Right forelimb (tissue), 1 donor: Measurements from ENCODE around the gene PHF21A.

ENCODE experiments used
- DNase-seq: peaks from one replicate; pipeline ENCODE4 v3.0.0-alpha.2; 2018

The PHF21A gene

GRCh38 chr11:46121301-46121723 lies at the start of gene PHF21A:
Gene PHF21A (minus strand): TSS chr11:46121454. CDS start chr11:46084219, 37,235 bp downstream.
- DNase-seq: peak; percentile 95

GRCh38 chr11:46170797-46171196 lies 49.5 kb upstream of the PHF21A start:
- DNase-seq: no peak

DNA sequence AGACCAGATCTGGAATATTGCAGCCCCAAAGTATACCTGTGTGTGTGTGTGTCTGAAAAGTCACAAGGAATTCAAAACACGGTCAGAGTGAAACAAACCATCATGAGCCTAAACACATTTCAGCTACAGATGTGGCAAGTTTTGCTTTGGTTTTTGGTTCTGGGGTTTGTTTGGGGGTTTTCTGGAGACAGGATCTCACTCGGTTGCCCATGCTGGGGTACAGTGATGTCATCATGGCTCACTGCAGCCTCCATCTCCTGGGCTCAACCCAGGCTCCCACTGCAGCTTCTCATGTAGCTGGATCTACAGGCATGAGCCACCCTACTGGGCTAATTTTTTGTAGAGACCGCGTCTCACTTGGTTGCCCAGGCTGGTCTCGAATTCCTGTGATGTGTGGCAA lies 41.4 kb upstream of the PHF21A start:
- no peak for DNase-seq

GRCh38 chr11:46161201-46161600 lies 39.9 kb upstream of the PHF21A start:
- no peak for DNase-seq

- no peak for DNase-seq
Observed at GRCh38 chr11:46160100-46160499, 38.8 kb upstream of the PHF21A start.

- DNase-seq: no peak
Observed at GRCh38 chr11:46159680-46160079, 38.4 kb upstream of the PHF21A start.

DNA sequence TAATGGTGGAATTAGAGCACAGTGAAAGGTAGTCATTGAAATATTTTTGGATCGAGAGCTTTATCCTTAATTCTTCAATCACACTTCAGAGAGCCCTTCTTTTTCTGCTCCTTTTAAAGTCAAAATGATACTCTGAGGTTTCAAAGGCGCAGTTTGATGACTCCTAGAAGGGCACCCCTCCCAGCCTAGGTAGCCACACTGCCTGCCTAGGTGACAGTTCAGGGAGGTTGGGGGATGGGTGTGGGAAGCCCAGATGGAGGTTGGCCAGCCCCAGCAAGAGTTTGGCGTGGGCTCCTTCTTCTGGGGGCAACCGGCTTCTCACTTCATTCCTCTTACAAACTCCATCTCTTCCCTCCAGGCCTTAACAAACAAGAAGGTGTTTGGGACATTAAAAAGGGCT lies 28.6 kb upstream of the PHF21A start:
- DNase-seq: no peak

GRCh38 chr11:46149342-46149741 lies 28.1 kb upstream of the PHF21A start:
- no peak for DNase-seq

GRCh38 chr11:46144741-46145140 lies 23.5 kb upstream of the PHF21A start:
- DNase-seq: no peak

DNA sequence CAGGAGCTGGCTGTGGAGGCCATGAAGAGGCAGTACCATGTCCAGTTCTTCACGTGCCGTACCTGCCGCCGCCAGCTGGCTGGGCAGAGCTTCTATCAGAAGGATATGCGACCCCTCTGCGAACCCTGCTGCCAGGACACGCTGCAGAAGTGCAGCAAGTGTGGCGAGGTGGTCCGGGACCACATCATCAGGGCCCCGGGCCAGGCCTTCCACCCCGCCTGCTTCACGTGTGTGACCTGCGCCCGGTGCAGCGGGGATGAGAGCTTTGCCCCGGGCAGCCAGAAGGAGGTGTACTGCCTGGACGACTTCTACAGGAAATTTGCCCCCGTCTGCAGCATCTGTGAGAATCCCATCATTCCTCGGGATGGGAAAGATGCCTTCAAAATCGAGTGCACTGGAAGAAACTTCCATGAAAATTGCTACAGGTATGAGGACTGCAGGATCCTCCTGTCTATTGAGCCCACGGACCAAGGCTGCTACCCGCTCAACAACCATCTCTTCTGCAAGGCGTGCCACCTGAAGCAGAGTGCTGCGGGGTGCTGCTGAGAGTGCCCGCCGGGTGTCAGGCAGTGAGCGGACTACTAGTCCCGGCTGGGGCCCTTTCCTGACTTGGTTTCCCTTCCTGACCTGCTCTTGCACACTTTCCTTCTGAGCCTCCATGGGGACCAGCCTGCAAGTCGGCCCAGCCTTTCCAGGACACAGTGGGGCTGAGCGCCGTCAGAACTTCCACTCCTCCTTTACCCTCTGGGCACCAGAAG lies 22.0 kb upstream of the PHF21A start:
- no peak for DNase-seq

- DNase-seq: no peak
Observed at GRCh38 chr11:46142561-46142960, 21.3 kb upstream of the PHF21A start.

- DNase-seq: no peak
Observed at GRCh38 chr11:46141597-46141996, 20.3 kb upstream of the PHF21A start.

- DNase-seq: no peak
Observed at GRCh38 chr11:46134540-46134939, 13.3 kb upstream of the PHF21A start.

DNA sequence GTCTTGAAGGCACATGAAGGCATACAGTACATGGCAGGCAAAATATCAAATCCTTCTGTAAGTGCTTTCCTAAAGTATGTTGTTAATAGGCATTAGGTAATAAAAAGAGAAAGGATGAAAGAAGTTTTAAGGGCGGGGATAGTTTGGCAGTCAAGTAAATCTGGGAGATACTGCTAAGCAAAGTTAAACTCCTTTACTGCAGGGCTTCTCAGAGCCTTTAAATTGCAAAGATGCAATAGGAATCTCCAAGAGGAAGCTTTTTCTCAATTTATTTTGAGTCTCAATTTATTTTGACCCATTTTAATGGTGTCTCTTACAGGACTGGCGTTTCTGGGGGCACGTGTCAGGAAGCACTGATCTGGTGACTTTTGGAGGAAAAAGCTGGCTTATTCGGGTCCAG lies 12.8 kb upstream of the PHF21A start:
- DNase-seq: no peak

DNA sequence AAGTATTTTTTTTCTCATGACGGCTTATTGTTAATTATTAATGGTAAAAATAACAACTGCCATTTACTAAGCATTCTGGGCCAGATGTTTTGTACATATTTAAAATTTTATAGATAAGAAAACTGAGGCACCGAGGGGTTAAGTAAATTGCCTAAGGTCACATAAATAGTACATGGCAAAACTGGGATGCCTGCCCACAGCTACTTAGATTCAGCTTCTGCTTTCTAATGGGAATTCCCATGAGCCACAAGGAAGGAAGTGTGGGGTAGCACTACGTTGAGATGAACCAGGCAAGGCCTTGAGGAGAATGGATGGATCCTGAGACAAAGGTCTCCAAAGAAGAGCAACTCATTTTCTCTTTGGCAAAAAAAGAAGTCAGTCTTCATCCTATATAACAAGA lies 11.9 kb upstream of the PHF21A start:
- DNase-seq: no peak

GRCh38 chr11:46130286-46130940 lies 9.2 kb upstream of the PHF21A start:
- DNase-seq: no peak

DNA sequence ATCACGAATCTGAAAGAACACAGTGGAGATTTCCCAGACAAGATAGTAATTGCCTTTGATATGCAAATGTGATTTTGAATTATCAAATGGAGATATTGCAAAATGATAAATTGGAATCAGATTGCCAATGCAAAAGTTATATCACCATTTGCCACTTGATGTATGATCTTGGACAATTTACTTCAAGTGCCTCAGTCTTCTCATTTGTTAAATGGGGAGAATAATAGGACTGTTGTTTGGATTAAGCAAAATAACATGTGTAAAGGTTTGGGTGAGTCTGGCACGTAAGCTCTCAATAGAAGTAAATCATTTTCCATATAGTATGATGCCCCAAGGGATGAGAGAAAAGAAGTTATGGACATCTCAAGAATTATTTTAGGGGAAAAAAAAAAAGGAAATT lies 7.9 kb upstream of the PHF21A start:
- no peak for DNase-seq

DNA sequence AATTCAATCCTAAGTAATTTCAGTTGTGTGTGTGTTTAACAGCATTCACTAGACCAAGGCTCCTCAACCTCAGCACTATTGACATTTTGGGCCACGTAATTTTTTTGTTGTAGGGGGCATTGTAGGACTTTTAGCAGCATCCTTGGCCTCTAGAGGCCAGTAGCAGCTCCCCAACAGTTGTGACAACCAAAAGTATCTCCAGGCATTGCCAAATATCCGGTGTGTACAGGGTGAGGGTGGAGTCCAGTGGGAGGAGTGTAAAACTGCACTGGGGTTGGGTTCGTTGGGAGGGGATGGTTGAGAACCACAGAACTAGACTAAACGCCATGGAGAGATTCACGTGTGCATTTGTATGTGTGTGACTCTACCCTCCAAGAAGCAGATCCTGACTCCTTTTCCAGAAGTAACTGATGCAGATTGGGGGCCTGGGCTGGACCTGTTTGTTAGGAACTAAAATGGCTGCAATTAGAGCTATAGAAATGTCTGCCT lies 5.9 kb upstream of the PHF21A start:
- no peak for DNase-seq

GRCh38 chr11:46125284-46125683 lies 4.0 kb upstream of the PHF21A start:
- DNase-seq: no peak

DNA sequence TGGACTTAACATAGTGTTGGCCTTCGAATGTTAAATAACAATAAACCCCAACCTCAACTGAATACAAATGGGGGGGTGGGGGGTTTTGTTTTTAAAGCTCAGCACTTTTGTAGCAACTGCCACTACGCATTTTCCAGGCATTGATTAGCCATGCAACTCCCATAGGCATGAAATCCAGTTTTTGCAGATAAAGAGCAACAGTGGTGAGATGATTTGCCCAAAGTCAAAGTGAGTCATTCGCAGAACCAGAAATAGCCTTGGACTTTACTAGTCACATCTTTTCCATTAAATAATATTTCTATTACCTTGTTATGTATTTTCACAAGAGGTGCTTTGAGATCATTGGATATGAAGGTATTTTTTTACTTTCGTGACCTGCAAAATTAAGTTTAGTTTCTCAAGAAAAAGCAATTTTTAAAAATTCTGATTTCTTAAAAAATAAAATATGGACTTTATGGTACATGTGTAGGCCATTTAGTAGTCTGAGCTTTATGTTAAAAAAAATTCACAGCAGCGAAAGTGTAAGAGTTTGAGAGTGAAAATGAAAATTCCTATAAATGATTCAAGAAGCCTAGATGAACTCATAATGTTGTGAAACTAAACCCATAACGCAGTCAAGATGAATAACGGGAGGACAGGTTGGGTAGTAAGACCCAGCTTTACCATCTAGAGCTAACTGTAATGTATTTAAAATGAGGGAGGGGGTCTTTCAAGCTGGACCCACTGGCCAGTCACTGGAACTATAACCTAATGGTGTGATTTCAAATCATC lies 1.9 kb upstream of the PHF21A start:
- no peak for DNase-seq

DNA sequence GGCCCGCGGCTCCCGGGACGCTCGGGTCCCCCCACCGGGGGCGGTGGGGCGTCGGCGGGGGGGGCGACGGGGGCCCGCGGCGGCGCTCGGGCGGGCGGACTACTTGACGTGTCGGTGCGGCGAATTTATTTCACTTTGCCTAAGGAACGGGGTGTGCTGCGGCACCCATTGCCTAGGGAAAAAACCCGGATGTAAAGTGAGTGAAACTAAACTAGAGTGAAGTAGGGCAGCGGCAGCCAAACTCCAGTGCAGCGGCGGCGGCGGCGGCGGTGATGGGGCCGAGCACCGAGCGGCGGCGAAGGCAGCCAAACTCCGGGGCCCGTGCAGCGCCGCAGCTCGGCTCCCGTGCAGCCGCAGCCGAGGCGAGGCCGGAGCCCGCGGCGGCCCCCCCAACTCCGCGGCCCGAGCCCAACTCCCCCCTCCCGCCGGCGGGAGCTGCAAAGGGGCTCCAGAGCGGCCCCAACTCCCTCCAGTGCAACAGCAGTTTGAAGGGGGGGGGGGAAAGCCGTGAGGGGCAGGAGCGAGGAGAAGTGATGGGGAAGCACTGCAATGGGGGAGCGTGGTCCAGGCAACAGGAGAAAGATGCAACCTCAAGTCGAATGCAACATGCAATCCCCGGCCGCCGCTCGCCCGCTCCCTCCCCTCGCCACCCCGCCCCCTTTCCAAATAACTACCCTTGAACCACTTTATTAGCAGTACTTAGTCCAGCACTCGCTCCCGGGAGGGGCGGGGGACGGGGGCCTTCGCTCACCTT lies 647 bp upstream of the PHF21A start:
- DNase-seq: peak; percentile 90

DNA sequence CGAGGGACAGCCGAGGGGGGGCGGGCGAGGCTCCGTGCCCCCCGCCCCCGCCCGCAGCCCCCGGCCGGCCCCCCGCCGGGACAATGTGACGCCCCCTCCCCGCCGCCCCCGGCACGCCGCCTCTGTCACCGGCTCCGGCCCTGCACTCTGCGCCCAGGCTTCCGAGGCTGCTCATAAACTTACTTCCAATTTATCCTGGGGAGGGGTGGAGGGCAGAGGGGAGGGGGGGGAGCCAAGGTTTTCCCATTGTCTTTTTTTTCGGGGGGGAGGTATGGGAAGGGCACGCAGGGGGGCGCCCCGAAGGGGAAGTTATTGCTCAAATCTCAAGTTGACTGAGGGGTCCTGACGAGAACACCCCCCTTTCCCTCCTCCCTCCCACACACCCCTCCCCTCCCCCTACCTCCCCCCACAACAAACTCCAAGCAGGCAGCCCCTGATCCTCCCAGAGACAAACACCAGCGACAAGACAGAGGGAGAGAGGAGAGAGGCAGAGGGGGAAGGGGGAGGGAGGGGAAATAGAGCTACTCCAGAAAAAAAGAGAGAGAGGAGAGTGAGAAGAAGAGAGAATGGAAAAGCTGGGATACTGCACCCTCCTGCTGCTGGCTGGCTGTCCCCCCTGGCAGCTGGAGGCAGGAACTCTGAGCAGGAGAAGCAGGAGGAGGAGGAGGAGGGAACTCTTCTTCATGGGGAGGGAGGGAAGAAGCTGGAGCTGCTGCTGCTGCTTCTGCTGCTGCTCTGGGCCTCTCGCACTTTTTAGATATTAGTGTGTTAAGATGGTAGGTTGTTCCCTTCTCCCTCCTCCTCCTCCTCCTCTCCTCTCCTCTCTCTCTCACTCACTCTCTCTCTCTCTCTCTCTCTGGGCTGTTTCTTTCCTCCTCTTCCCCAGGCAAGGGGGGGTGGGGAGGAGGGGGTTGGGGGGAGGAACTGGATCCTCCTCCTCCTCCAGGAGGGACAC lies 631 bp downstream of the PHF21A start:
- DNase-seq: no peak
